GM21825 (cell line): ENCODE measurements around the gene BLOC1S1.

Experiments used
- ATAC-seq: cut with Tn5 transposase; IDR thresholded peaks from one replicate; pipeline ENCODE4 v1.9.1; 2021; ENCODE audit warnings: mild to moderate bottlenecking, moderate library complexity; ENCODE audit not compliant: unreplicated experiment

Gene BLOC1S1

DNA sequence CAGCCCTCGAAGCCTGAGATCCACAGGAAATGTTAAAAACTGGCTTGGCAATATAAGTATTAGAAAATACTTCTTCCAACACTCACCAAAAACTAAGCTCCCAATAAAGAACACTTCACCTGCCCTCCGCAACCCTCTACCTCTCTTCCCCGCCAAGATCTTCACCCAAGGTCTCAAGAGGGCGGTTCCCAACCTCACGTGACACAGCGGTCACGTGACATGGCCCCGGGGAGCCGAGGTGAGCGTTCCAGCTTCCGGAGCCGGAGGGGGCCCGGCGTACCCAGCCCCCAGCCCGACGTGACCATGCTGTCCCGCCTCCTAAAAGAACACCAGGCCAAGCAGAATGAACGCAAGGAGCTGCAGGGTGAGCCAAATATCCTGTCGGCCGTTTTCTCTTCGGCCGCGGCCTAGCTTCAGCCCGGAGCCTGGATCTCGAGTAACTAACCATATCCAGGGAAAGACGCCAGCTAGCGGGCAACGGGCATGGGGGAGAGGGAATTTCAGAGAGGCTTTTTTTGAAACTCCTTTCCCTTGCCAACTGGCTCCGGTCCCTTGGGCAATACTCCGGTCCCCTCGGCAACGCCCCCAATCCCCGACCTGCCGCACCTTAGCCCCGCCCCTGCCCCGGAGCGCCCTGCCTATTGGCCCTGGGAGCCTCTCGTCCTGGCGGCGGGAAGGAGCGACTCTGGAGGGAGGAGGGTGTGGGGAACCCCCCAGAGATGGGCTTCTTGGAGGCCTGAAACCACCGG, at the start of gene BLOC1S1:
TSS of gene BLOC1S1 (plus strand) at position 214 of the 749 bp plus-strand sequence. CDS start at position 220, 6 bp downstream.
- peak; percentile 92 for ATAC-seq

DNA sequence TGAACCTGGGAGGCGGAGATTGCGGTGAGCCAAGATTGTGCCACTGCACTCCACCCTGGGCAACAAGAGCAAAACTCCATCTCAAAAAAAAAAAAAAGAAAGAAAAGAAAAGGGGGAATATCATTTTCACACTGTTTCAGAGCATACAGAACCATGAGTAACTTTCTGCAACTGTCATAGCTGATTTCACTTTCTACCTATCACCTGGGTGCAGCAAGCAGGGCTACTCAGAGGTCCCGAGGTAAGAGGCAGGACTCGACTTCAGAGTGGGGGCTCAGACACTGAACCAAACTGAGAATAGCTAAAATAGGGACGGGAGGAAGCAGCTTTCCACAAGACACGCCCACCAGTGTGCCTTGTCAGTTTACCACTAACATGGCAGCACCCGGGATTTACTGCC, 49.3 kb upstream of the BLOC1S1 start:
- no peak for ATAC-seq

DNA sequence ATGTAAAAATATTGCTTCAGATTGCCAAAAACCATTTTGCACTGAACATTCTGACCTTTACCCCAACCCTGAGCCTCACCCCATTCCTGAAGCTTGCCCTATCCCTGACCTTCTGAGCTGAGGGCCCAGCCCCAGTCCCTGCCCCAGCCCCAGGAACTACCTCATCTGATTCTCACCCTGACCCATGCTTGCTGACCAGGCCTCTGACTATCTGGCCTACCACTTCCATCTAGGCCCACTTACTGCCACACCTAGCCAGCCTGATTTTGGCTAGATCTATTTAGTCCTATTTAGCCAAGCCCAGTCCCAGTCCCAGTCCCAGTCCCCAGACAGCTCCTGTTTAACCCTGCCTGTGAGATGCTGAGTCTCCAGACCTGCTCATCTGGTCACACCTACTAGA, 45.6 kb upstream of the BLOC1S1 start:
- ATAC-seq: no peak

DNA sequence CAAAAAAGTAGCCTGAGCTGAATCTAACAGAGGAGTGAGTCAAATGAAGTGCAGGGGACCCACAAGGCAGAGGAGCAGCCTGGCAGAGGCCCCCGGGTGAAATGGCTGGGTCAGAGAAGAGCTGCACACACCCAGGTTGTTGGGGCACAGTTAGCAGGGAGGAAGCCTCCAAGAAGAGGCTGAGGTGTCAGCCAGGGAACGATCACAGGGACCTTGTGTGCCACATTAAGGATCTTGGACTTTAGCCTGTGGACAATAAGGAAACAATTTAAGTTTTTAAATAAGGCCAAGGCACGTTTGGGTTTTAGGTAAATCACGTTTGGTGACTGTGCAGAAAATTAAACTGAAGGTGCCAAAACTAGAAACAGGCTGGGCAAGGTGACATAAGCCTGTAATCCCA, 44.1 kb upstream of the BLOC1S1 start:
- ATAC-seq: no peak

DNA sequence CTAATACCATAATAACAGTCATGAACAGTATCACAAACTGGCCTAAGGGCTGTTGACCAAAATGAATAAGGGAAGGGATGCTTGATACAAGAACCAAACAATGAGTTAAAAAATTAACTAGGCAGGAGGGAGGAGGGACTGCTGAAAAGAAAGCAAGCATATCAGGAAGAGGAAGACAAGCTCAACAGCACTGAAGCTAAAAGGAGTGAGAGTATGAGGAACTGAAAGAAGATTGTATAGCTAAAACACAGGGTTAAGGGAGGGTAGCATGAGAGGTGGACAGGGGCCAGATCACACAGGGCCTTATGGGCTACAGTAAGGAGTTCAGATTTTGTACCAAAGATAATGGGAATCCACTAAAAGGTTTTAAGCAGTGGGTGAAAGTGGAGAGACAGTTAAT, 42.2 kb upstream of the BLOC1S1 start:
- ATAC-seq: peak; percentile 99

DNA sequence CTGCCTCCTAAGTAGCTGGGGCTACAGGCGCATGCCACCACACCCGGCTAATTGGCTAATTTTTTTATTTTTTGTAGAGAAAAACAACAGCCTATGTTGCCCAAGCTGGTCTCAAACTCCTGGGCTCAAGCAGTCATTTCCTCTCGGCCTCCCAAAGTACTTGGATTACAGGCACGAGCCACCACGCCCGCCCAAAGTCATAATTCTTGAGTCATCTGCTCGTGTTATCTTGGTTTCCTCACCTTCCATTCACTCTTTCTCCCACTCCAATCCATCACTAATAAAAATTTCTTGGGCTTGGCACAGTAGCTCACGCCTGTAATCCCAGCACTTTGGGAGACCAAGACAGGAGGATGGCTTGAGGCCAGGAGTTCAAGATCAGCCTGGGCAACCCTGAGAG, 40.2 kb upstream of the BLOC1S1 start:
- no peak for ATAC-seq

DNA sequence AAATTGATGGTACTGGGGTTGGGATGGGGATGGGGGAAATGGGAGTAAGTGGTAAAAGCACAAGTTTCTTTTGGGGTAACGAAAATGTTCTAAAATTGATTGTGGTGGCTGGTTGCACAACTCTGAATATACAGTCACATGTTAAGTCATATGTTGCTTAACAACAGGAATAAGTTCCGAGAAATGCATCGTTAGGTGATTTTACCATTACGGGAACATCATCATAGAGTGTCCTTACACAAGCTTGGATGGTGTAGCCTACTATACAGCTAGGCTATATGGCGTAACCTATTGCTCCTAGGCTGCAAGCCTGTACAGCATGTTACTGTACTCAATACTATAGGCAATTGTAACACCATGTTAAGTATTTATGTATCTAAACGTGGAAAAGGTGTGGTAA, 39.1 kb upstream of the BLOC1S1 start:
- ATAC-seq: no peak

DNA sequence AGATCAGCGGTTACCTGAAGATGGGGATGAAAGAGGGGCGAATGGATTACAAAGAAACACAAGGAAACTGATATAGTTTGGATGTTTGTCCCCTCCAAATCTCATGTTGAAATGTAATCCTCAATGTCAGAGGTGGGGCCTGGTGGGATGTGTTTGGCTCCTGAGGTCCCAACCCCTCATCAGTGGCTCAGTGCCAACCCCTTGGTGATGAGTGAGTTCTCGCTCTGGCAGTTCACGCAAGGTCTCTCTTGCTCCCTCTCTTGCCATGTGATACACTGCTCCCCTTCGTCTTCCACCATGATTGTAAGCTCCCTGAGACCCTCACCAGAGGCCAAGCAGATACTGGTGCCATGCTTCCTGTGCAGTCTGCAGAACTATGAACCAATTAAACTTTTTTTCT, 36.2 kb upstream of the BLOC1S1 start:
- no peak for ATAC-seq

DNA sequence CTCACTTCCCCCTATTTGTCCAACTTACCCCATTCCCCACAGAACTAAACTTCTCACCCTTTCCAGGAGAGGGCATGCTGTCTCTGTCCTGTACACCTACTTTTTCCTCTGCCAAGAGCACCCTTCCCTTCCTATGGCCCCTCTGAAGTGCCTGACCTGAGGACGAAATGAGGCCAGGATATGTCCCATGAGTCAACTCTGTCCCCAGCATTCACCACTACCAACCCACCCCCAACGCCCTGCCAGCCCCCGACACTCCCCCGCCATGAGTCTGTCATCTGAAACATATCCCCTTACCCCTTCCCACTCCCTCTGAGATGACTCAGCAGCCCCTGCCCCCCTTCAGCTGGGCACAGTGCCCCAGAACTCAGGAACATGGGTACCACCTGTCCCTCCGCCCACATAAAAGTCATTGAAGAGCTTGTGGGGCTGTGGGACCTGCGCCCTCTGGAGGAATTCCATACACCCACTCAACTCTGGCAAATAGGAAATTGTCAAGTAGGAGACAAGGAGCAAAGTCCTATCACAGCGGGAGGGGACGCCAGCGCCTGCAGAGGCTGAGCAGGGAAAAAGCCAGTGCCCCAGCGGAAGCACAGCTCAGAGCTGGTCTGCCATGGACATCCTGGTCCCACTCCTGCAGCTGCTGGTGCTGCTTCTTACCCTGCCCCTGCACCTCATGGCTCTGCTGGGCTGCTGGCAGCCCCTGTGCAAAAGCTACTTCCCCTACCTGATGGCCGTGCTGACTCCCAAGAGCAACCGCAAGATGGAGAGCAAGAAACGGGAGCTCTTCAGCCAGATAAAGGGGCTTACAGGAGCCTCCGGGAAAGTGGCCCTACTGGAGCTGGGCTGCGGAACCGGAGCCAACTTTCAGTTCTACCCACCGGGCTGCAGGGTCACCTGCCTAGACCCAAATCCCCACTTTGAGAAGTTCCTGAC, 34.4 kb upstream of the BLOC1S1 start:
- ATAC-seq: no peak

DNA sequence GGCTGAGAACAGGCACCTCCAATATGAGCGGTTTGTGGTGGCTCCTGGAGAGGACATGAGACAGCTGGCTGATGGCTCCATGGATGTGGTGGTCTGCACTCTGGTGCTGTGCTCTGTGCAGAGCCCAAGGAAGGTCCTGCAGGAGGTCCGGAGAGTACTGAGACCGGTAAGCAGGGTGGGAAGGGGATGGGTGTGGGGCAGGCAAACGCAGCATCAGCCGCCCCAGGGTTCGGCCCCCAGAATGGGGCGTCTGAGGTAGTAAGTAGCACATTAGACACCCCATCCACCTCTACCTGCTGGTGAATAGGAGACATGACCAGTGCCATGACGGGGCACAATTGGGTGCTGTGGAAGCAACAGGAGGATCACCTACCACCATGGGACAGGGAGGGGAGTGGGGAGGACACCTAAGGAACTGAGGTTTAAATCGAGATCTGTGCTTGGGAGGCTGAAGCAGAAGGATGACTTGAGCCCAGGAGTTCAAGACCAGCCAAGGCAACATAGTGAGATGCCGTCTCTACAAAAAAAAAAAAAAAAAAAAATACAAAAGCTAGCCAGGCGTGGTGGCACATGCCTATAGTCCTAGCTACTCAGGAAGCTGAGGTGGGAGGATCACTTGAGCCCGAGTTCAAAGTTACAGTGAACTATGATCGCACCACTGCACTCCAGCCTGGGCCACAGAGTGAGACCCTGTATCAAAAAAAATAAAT, 33.6 kb upstream of the BLOC1S1 start:
- ATAC-seq: no peak

DNA sequence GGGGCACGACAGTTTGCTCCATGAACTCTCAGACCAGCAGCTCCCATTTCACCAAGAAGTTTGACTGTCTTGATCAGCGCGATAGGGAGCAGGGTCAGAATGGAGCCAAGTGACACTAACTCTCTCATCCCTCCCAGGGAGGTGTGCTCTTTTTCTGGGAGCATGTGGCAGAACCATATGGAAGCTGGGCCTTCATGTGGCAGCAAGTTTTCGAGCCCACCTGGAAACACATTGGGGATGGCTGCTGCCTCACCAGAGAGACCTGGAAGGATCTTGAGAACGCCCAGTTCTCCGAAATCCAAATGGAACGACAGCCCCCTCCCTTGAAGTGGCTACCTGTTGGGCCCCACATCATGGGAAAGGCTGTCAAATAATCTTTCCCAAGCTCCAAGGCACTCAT, 32.2 kb upstream of the BLOC1S1 start:
- no peak for ATAC-seq

DNA sequence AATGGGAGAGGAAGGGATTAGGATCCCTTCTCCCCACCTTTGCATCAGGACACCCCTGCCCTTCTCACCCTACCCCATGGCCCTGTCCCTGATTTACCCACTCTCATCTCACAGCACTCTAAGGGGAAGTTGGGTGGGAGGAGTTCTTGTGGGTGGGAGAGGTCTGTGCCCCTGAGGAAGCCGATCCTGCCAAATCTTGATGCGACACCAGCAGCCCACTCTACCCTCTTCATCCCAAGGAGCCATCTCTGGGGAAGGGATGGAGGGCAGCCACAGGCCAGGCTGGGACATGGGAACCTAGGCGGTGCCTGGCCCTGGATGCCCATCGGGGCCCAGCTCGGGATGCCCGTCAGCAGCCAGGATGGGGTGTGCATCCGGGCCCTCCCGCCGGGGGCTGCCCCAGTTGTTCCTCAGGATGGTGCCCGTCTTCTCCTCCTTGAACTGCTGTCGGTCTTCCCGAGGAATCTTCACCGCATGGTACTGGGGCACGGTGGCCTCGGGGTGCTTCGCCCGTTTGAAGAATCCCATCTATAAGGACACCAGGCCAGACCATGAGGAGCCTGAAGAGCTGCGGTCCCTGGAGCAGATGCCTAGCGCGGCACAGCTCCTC, 31.0 kb upstream of the BLOC1S1 start:
- ATAC-seq: no peak

DNA sequence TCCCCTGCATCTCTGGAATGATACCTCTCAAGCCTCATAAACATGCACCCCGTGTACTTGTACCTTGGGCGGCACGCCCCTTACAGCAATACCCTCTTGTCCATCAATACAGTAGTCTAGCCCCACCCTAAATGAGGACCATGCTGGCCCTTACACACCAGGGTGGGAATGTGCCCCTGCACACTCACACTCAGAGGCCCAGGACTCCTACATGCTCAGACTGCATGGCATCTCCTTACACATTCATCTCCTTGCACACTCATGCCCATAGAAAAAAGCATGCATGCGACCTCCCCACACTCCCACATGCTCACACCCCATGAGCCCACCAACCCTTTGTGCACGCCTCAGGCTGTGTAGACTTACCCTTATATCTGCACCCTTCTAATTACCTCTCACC, 30.2 kb upstream of the BLOC1S1 start:
- ATAC-seq: no peak

DNA sequence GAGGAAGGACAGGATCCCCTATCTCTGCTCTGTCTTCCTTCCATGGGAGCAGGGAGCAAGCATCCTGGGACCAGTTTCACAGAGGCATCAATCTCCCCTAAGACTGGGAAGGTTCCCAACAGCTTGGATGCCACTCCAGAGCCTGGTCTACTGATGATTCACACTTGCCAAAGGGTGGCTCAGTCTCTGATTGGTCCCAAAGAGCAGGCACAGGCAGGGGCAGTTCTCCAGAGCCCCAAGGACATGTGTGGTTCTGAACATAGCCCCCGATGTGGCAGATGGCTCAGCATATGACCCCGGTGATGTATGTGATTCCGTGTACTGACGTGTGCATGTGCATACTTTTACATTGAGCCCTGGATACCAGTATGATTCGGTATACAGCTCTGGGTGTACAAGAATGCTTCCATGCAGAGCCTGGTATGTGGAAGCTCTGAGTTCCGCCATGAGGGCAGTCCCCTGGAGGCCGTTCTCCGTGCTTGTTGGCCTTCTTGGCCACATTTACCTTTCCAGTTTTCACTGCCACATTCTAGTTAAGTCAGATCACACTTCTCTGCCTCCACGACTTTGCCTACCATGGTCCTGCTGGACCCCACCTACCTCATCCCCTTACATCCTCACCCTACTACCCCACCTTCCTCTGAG, 29.4 kb upstream of the BLOC1S1 start:
- no peak for ATAC-seq

DNA sequence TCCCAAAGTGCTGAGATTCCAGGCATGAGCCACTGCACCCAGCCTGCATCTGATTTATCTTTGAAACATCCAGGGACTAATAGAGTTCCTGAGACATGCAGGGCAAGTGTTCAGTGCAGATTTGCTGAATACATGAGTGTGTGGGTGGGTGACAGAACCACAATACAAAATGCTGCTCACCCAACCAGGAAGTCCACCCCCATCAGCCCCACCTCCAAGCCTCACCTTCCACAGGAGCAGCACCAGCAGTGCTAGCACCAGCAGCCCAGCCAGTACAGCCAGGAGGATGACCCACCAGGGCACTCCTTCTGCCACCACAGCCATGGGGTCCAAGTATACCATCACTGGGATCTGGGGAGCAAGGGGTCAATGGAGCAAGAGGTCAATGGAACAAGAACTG, 28.1 kb upstream of the BLOC1S1 start:
- ATAC-seq: no peak

DNA sequence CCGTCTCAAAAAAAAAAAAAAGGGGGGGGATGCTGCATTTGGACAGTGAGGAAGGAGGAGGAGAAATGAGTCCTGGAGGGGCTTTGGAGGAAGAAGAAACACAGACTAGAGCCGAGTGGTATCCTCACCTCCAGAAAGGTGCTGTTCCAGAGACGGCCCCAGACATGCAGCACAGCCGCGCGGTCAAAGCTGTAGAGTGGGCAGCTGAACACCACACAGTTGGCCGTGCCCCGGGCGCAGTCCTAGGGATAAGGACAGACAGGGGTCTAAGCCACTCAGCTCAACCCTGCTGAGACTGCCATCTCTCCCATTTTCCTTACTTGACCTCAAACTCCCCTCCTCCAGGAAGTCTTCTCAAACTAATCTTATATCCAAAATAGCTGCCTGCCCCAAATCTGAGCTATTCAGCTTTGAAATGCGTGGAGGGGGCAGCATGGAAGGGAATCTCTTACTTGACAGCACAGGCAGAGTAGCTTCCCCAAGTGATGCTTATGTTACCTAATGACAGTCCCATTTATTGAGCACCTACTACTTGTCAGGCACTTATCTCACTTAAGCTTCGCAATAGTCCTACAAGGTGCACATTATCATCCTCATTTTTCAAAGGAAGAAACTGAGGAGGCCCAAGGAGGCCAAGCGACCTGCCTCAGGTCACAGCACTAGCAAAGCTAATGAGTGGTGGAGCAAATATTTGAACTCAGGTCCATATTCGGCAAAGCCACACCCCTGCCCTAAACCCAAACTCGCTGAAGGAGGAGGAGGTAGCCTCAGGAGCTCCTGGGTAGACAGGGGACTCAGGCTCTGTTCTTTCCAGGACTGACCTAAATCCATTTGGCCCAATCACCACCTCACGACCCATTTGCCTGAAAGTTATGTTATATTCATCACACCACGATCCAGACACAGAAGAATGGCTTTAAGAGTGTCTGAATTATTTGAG, 26.9 kb upstream of the BLOC1S1 start:
- ATAC-seq: no peak

DNA sequence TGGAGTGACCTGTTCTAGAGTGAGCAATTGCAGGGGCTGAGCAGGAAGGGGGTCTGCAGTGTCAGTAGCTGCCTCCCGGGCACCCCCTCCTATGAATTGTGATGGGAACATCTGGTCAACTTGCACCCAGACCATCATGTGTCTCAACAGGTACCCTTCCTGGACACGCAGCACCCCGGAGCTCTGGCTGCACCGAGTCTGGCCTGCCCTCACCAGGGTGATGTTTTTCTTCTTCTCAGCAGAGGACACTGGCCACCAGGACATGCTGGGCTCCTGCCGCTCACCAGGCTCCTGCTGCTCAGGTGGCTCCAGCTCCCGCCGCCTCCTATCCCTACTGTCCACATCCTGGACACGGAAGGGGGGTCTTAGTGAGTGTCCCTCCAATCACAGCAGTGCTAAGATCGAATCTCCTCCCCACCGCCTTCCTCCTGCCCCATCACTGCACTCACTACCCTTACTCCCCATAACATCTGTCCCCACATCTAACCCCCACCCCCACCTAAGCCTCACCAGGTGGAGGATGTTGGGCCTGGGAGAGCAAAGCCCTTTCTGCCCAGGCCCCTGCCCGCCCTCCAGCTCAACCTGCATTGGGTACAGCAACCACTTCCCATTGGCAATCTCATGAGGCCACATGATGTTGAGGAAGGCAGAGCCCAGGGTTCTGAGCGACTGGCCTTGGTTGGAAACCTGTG, 23.1 kb upstream of the BLOC1S1 start:
- no peak for ATAC-seq

DNA sequence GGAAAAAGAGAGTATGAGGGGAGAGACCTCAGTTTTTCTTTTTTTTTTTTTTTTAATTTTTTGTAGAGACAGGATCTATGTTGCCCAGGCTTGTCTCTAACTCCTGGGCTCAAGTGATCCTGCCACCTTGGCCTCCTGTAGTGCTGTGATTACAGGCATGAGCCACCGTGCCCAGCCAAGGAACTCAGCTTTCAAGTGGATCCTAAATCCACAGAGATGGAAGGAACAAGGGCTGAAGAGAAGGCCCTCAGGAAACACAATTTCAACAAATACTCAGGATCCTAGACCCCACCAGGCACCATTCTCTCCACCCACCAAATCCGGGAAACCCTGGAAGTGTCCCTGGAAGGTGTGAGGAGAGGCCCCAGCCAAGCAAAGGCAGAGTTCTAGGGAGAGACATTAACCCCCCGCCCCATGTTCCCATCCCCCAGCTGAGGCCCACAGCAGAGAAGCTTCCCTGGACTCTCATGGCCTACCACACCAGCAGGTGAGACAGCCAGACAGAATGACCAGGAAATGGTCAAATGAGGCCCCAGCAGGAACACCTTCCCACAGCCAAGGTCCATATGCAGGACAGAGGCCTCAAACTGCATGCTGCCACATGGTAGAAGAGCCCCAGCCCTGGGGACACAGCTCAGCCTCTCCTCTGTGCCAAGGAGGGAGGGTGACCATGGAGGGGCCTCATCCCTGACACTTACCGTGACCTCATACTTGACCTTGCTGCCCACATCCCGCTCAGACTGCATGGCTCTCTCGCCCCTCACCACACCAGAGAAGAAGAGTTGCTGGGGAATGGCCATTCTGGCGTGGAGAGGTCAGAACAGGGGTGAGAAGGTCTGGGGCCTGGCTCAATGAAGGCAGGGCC, 22.3 kb upstream of the BLOC1S1 start:
- no peak for ATAC-seq
